ENCODE measurements around the gene KDM4B. TPM values are rescaled to one million over a fixed set of nuclear protein-coding genes. Genes with fewer than 3 reads are reported as not detected.

The KDM4B gene
- total and polyA plus RNA-seq, 3 donors from 2014 or later: 33.3 to 72.7 (median 67.7) TPM

GRCh38 chr19:5042556-5042955, 73.6 kb downstream of the KDM4B start:
- Histone ChIP-seq H3K27me3 (no peaks in the 10 kb centered on the region), H3K36me3 (ENCODE audit: low read depth, missing control alignments) (no peaks in the 10 kb centered on the region), H3K4me1 (peaks cover 10% of the 10 kb centered on the region), H3K4me3 (no peak overlapping the region), H3K27ac (no peak overlapping the region), H3K9me3 (no peaks in the 10 kb centered on the region)
- WGBS, 2 donors: 80 to 87% methylated on average over 18 of the region's 18 CpGs
- intact Hi-C loops (cut with DNase I; ENCODE audit: low total_unique reads): loop anchor here (10.0 kb wide), 1 partner anchor 532 kb away; no protein-coding TSS in a partner anchor
- no peak for DNase-seq
- no peak for TF ChIP-seq CTCF (IDR thresholded peaks at IDR 0.05)

GRCh38 chr19:5045029-5045428, 76.1 kb downstream of the KDM4B start:
- Histone ChIP-seq H3K27ac (no peak overlapping the region), H3K4me1 (peaks cover 17% of the 10 kb centered on the region), H3K36me3 (ENCODE audit: low read depth, missing control alignments) (no peaks in the 10 kb centered on the region), H3K27me3 (no peaks in the 10 kb centered on the region), H3K9me3 (no peaks in the 10 kb centered on the region), H3K4me3 (no peak overlapping the region)
- TF ChIP-seq CTCF (IDR thresholded peaks at IDR 0.05): no peak
- no peak for TF ChIP-seq POLR2A (IDR thresholded peaks at IDR 0.05)
- intact Hi-C loops (cut with DNase I; ENCODE audit: low total_unique reads): loop anchor here (10.0 kb wide), 1 partner anchor 530 kb away; no protein-coding TSS in a partner anchor
- no peak for DNase-seq
- WGBS, 2 donors: 86 to 91% methylated on average over 16 of the region's 16 CpGs

GRCh38 chr19:5045956-5046338, 77.0 kb downstream of the KDM4B start:
- WGBS, 2 donors: 75 to 79% methylated on average over 2 to 8 of the region's 8 CpGs
- H3K36me3 ChIP-seq (ENCODE audit: low read depth, missing control alignments): no peaks in the 10 kb centered on the region
- no peak for DNase-seq
- H3K27me3 ChIP-seq: no peaks in the 10 kb centered on the region
- intact Hi-C loops (cut with DNase I; ENCODE audit: low total_unique reads): loop anchor here (10.0 kb wide), 1 partner anchor 529 kb away; no protein-coding TSS in a partner anchor
- TF ChIP-seq POLR2A (IDR thresholded peaks at IDR 0.05) (no peak), CTCF (IDR thresholded peaks at IDR 0.05) (no peak)
- H3K9me3 ChIP-seq: no peaks in the 10 kb centered on the region
- H3K4me3 ChIP-seq: no peak overlapping the region
- peaks cover 17% of the 10 kb centered on the region for H3K4me1 ChIP-seq
- no peak overlapping the region for H3K27ac ChIP-seq

GRCh38 chr19:5046339-5047039, 77.6 kb downstream of the KDM4B start:
- WGBS, 2 donors: 90% methylated on average over 14 to 19 of the region's 19 CpGs
- no peaks in the 10 kb centered on the region for H3K36me3 ChIP-seq (ENCODE audit: low read depth, missing control alignments)
- intact Hi-C loops (cut with DNase I; ENCODE audit: low total_unique reads): loop anchor here (10.0 kb wide), 1 partner anchor 528 kb away; no protein-coding TSS in a partner anchor
- H3K4me1 ChIP-seq: peaks cover 17% of the 10 kb centered on the region
- DNase-seq: no peak
- no peaks in the 10 kb centered on the region for H3K27me3 ChIP-seq
- H3K9me3 ChIP-seq: no peaks in the 10 kb centered on the region
- TF ChIP-seq CTCF (IDR thresholded peaks at IDR 0.05) (no peak), POLR2A (IDR thresholded peaks at IDR 0.05) (no peak)
- H3K4me3 ChIP-seq: no peak overlapping the region
- H3K27ac ChIP-seq: no peak overlapping the region
